ENCODE results near the gene PATJ. TPM values are rescaled to one million over a fixed set of nuclear protein-coding genes. Genes with fewer than 3 reads are reported as not detected.
"Not testable (repeated sequence)": the region's sequence is repeated elsewhere in the genome, so short reads cannot be mapped to it uniquely, and the experiment has no call there.

PATJ gene
- total RNA-seq, 1 donor from 2014 or later, result 30.0 TPM

- intact Hi-C loops (cut with DNase I), result no loop called here
- DNase-seq (ENCODE audit: low spot score), result no peak
- ATAC-seq, result no peak
Observed at GRCh38 chr1:61921435-61921834, 179.2 kb downstream of the PATJ start.

- no peak for DNase-seq (ENCODE audit: low spot score)
- intact Hi-C loops (cut with DNase I), result no loop called here
- no peak for ATAC-seq
Observed at GRCh38 chr1:61922950-61923480, 180.7 kb downstream of the PATJ start.

GRCh38 chr1:61925591-61926298 lies 183.5 kb downstream of the PATJ start:
- DNase-seq (ENCODE audit: low spot score) (no peak), ATAC-seq (no peak)
- intact Hi-C loops (cut with DNase I), result no loop called here

- no peak for DNase-seq (ENCODE audit: low spot score)
- intact Hi-C loops (cut with DNase I), result no loop called here
- no peak for ATAC-seq
Observed at GRCh38 chr1:61926597-61926996, 184.3 kb downstream of the PATJ start.

GRCh38 chr1:61930116-61930645 lies 187.9 kb downstream of the PATJ start:
- intact Hi-C loops (cut with DNase I), result no loop called here
- DNase-seq (ENCODE audit: low spot score), result no peak
- ATAC-seq, result no peak

- DNase-seq (ENCODE audit: low spot score) (no peak), ATAC-seq (no peak)
- intact Hi-C loops (cut with DNase I), result no loop called here
Observed at GRCh38 chr1:61931587-61932279, 189.5 kb downstream of the PATJ start.

- DNase-seq (ENCODE audit: low spot score) (no peak), ATAC-seq (no peak)
- intact Hi-C loops (cut with DNase I), result no loop called here
Observed at GRCh38 chr1:61935516-61935915, 193.2 kb downstream of the PATJ start.

- ATAC-seq (no peak), DNase-seq (ENCODE audit: low spot score) (no peak)
- intact Hi-C loops (cut with DNase I), result no loop called here
Observed at GRCh38 chr1:61936839-61937238, 194.6 kb downstream of the PATJ start.

GRCh38 chr1:61941794-61942193 lies 199.5 kb downstream of the PATJ start:
- no peak for DNase-seq (ENCODE audit: low spot score)
- no peak for ATAC-seq
- intact Hi-C loops (cut with DNase I), result no loop called here

GRCh38 chr1:61942856-61943255 lies 200.6 kb downstream of the PATJ start:
- intact Hi-C loops (cut with DNase I), result no loop called here
- ATAC-seq (no peak), DNase-seq (ENCODE audit: low spot score) (no peak)

- intact Hi-C loops (cut with DNase I); ATAC-seq; DNase-seq (ENCODE audit: low spot score): not testable (repeated sequence)
Observed at GRCh38 chr1:61948685-61949084, 206.4 kb downstream of the PATJ start.

GRCh38 chr1:61950418-61950817 lies 208.1 kb downstream of the PATJ start:
- intact Hi-C loops (cut with DNase I), result no loop called here
- ATAC-seq, result no peak
- no peak for DNase-seq (ENCODE audit: low spot score)

- DNase-seq (ENCODE audit: low spot score) (no peak), ATAC-seq (no peak)
- intact Hi-C loops (cut with DNase I), result no loop called here
Observed at GRCh38 chr1:61951731-61952580, 209.7 kb downstream of the PATJ start.

GRCh38 chr1:61952675-61953074 lies 210.4 kb downstream of the PATJ start:
- no peak for DNase-seq (ENCODE audit: low spot score)
- intact Hi-C loops (cut with DNase I), result no loop called here
- no peak for ATAC-seq

GRCh38 chr1:61953076-61953789 lies 211.0 kb downstream of the PATJ start:
- intact Hi-C loops (cut with DNase I), result no loop called here
- no peak for ATAC-seq

GRCh38 chr1:61953790-61954150 lies 211.5 kb downstream of the PATJ start:
- intact Hi-C loops (cut with DNase I), result no loop called here
- DNase-seq (ENCODE audit: low spot score), result no peak
- ATAC-seq, result no peak

More at GRCh38 chr1:61953076-61953789, 211.0 kb downstream of the PATJ start:
- no peak for DNase-seq (ENCODE audit: low spot score)

- ATAC-seq (no peak), DNase-seq (ENCODE audit: low spot score) (no peak)
- intact Hi-C loops (cut with DNase I), result no loop called here
Observed at GRCh38 chr1:61955261-61955660, 213.0 kb downstream of the PATJ start.

GRCh38 chr1:61956016-61956645 lies 213.9 kb downstream of the PATJ start:
- intact Hi-C loops (cut with DNase I), result no loop called here
- ATAC-seq, result no peak
- no peak for DNase-seq (ENCODE audit: low spot score)

Data from sciatic nerve (tissue), 2 donors.